ENCODE data around the gene ARF6. TPM values are rescaled to one million over a fixed set of nuclear protein-coding genes. Genes with fewer than 3 reads are reported as not detected.
"Not testable (repeated sequence)": the region's sequence is repeated elsewhere in the genome, so short reads cannot be mapped to it uniquely, and the experiment has no call there.

ARF6 gene
- total RNA-seq, 4 donors from 2014 or later: 41.5 to 66.4 (median 51.7) TPM

- Histone ChIP-seq H3K36me3 (peaks cover 0 to 18% (median 3%) of the 10 kb centered on the region in 4 donors), H3K27me3 (no peaks in the 10 kb centered on the region), H3K27ac (replicated peaks in 1 of 4) (peak overlapping the region in 3 of 4 donors; percentile 10 to 100 (median 100)), H3K9me3 (no peaks in the 10 kb centered on the region), H3K4me3 (peak overlapping the region in 3 of 4 donors; percentile 92 to 99 (median 98)), H3K4me1 (peaks cover 47 to 58% (median 53%) of the 10 kb centered on the region in 4 donors)
- WGBS: 65% methylated on average over 5 of the region's 5 CpGs
- no peak for DNase-seq (ENCODE audit: extremely low spot score)
- TF ChIP-seq POLR2AphosphoS5 (IDR thresholded peaks at IDR 0.05) (no peak), CTCF (IDR thresholded peaks at IDR 0.05) (no peak), POLR2A (IDR thresholded peaks at IDR 0.05; ENCODE audit: low read depth) (no peak), EP300 (IDR thresholded peaks at IDR 0.05) (no peak)
- intact Hi-C loops (cut with DNase I): no loop called here
Measured at GRCh38 chr14:49896966-49897365, 4.1 kb downstream of the ARF6 start.

GRCh38 chr14:49897414-49897813 is 4.5 kb downstream of the ARF6 start:
- Histone ChIP-seq H3K4me3 (peak overlapping the region in 1 of 4 donors; percentile 98), H3K9me3 (no peaks in the 10 kb centered on the region), H3K27ac (replicated peaks in 1 of 4) (peak overlapping the region in 3 of 4 donors; percentile 10 to 100 (median 100)), H3K36me3 (peaks cover 0 to 18% (median 3%) of the 10 kb centered on the region in 4 donors), H3K27me3 (no peaks in the 10 kb centered on the region), H3K4me1 (peaks cover 46 to 55% (median 51%) of the 10 kb centered on the region in 4 donors)
- no peak for TF ChIP-seq EP300 (IDR thresholded peaks at IDR 0.05)
- TF ChIP-seq CTCF (IDR thresholded peaks at IDR 0.05): no peak
- no peak for TF ChIP-seq POLR2A (IDR thresholded peaks at IDR 0.05; ENCODE audit: low read depth)
- TF ChIP-seq POLR2AphosphoS5 (IDR thresholded peaks at IDR 0.05): no peak
- WGBS: 59% methylated on average over 1 of the region's 1 CpG
- intact Hi-C loops (cut with DNase I): no loop called here
- no peak for DNase-seq (ENCODE audit: extremely low spot score)

- H3K27ac ChIP-seq (replicated peaks in 1 of 4): peak overlapping the region in 1 of 4 donors; percentile 100
- WGBS: 95% methylated on average over 1 of the region's 1 CpG
- H3K4me3 ChIP-seq: no peak overlapping the region
- no peak for DNase-seq (ENCODE audit: extremely low spot score)
- H3K9me3 ChIP-seq: no peaks in the 10 kb centered on the region
- H3K36me3 ChIP-seq: peaks cover 0 to 18% (median 3%) of the 10 kb centered on the region in 4 donors
- no peak for TF ChIP-seq CTCF (IDR thresholded peaks at IDR 0.05)
- no peak for TF ChIP-seq POLR2AphosphoS5 (IDR thresholded peaks at IDR 0.05)
- TF ChIP-seq EP300 (IDR thresholded peaks at IDR 0.05): no peak
- no peak for TF ChIP-seq POLR2A (IDR thresholded peaks at IDR 0.05; ENCODE audit: low read depth)
- peaks cover 46 to 55% (median 51%) of the 10 kb centered on the region in 4 donors for H3K4me1 ChIP-seq
- intact Hi-C loops (cut with DNase I): no loop called here
- no peaks in the 10 kb centered on the region for H3K27me3 ChIP-seq
Measured at GRCh38 chr14:49897965-49898364, 5.1 kb downstream of the ARF6 start.

GRCh38 chr14:49898485-49898884 is 5.6 kb downstream of the ARF6 start:
- TF ChIP-seq POLR2AphosphoS5 (IDR thresholded peaks at IDR 0.05): no peak
- TF ChIP-seq POLR2A (IDR thresholded peaks at IDR 0.05; ENCODE audit: low read depth): no peak
- TF ChIP-seq EP300 (IDR thresholded peaks at IDR 0.05): no peak
- no peak for TF ChIP-seq CTCF (IDR thresholded peaks at IDR 0.05)
- intact Hi-C loops (cut with DNase I): no loop called here
- Histone ChIP-seq H3K36me3 (peaks cover 0 to 18% (median 3%) of the 10 kb centered on the region in 4 donors), H3K27ac (replicated peaks in 1 of 4) (peak overlapping the region in 2 of 4 donors; percentile 23 to 100), H3K27me3 (no peaks in the 10 kb centered on the region), H3K4me3 (no peak overlapping the region), H3K9me3 (no peaks in the 10 kb centered on the region), H3K4me1 (peaks cover 46 to 55% (median 51%) of the 10 kb centered on the region in 4 donors)
- 90% methylated on average over 2 of the region's 2 CpGs for WGBS
- DNase-seq (ENCODE audit: extremely low spot score): no peak

- Histone ChIP-seq H3K4me3 (no peak overlapping the region), H3K27me3 (no peaks in the 10 kb centered on the region), H3K27ac (replicated peaks in 1 of 4) (no peak overlapping the region), H3K9me3 (no peaks in the 10 kb centered on the region), H3K36me3 (no peaks in the 10 kb centered on the region), H3K4me1 (peaks cover 27 to 35% (median 31%) of the 10 kb centered on the region in 4 donors)
- DNase-seq (ENCODE audit: extremely low spot score): no peak
- WGBS: 100% methylated on average over 1 of the region's 1 CpG
- intact Hi-C loops (cut with DNase I): no loop called here
- no peak for TF ChIP-seq EP300 (IDR thresholded peaks at IDR 0.05)
- no peak for TF ChIP-seq POLR2A (IDR thresholded peaks at IDR 0.05; ENCODE audit: low read depth)
- TF ChIP-seq CTCF (IDR thresholded peaks at IDR 0.05): no peak
- TF ChIP-seq POLR2AphosphoS5 (IDR thresholded peaks at IDR 0.05): no peak
Measured at GRCh38 chr14:49900973-49901372, 8.1 kb downstream of the ARF6 start.

GRCh38 chr14:49902679-49903246 is 9.9 kb downstream of the ARF6 start:
- peaks cover 9 to 21% (median 16%) of the 10 kb centered on the region in 4 donors for H3K4me1 ChIP-seq
- DNase-seq (ENCODE audit: extremely low spot score); H3K27ac ChIP-seq (replicated peaks in 1 of 4); intact Hi-C loops (cut with DNase I); H3K27me3 ChIP-seq; H3K9me3 ChIP-seq; H3K4me3 ChIP-seq; H3K36me3 ChIP-seq: not testable (repeated sequence)
- 85% methylated on average over 23 of the region's 24 CpGs for WGBS
